Keratinocyte (primary cell): Measurements from ENCODE around the gene NEU4. TPM values are rescaled to one million over a fixed set of nuclear protein-coding genes. Genes with fewer than 3 reads are reported as not detected.
A peak's percentile ranks its signal among the peaks of the same experiment; 100 is the strongest.

ENCODE experiments used
- DNase-seq: peaks from one replicate; pipeline ENCODE4 v3.0.0-alpha.2; 2011; ENCODE audit warnings: low read depth, missing footprints, low spot score
- FAIRE-seq: peaks from 2 replicates; lab custom pipeline; 2011; peaks lifted over from hg19 to GRCh38; lab: Jason Lieb, UNC
- H2AFZ ChIP-seq: 2 replicates; pipeline ENCODE4 v1.6.0; 2012; ENCODE audit warnings: low read length, control low read depth, inconsistent platforms; ENCODE audit not compliant: control insufficient read depth
- H3K27ac ChIP-seq: 2 replicates; pipeline ENCODE4 v1.5.1; 2011; ENCODE audit warnings: low read length; ENCODE audit not compliant: control insufficient read depth, insufficient read depth
- H3K27me3 ChIP-seq: 3 replicates; pipeline ENCODE4 v1.6.0; 2011; ENCODE audit warnings: low read length; ENCODE audit not compliant: control insufficient read depth, insufficient read depth; ENCODE audit errors: extremely low read depth
- H3K36me3 ChIP-seq, 2 experiments: 2 replicates in 1 of 2; 3 replicates in 1 of 2; pipeline ENCODE4 v1.5.1; 2011; ENCODE audit warnings: low read length in 2 of 2, mild to moderate bottlenecking in 1 of 2; ENCODE audit not compliant: control insufficient read depth in 2 of 2, insufficient read depth in 2 of 2; ENCODE audit errors: extremely low read depth in 1 of 2
- H3K4me1 ChIP-seq: 3 replicates; pipeline ENCODE4 v1.5.1; 2011; ENCODE audit warnings: low read length; ENCODE audit not compliant: control insufficient read depth, insufficient read depth; ENCODE audit errors: extremely low read depth
- H3K4me2 ChIP-seq: 3 replicates; pipeline ENCODE4 v1.6.0; 2011; ENCODE audit warnings: low read depth, low read length; ENCODE audit not compliant: control insufficient read depth, insufficient read depth; ENCODE audit errors: extremely low read depth
- H3K4me3 ChIP-seq, 3 experiments: fragments of 200-600 bp in 1 of 3; sonication (generic) in 1 of 3; 2 replicates in 2 of 3; 3 replicates in 1 of 3; pipeline ENCODE4 v1.5.1; 2011 to 2016; ENCODE audit warnings: low read length in 3 of 3, mild to moderate bottlenecking in 3 of 3, control low read depth in 2 of 3, inconsistent platforms in 1 of 3, low read depth in 1 of 3, mixed read lengths in 1 of 3, mixed run types in 1 of 3, moderate library complexity in 1 of 3; ENCODE audit not compliant: control insufficient read depth in 2 of 3, insufficient read depth in 2 of 3; ENCODE audit errors: extremely low read depth in 1 of 3
- H3K79me2 ChIP-seq: 2 replicates; pipeline ENCODE4 v1.6.0; 2012; ENCODE audit warnings: low read length; ENCODE audit not compliant: control insufficient read depth, insufficient read depth
- H3K9ac ChIP-seq: 3 replicates; pipeline ENCODE4 v1.6.0; 2011; ENCODE audit warnings: low read length; ENCODE audit not compliant: control insufficient read depth, insufficient read depth; ENCODE audit errors: extremely low read depth
- H3K9me1 ChIP-seq: 3 replicates; pipeline ENCODE4 v1.6.0; 2011; ENCODE audit warnings: low read length; ENCODE audit not compliant: control insufficient read depth, insufficient read depth; ENCODE audit errors: extremely low read depth
- H3K9me3 ChIP-seq: 2 replicates; pipeline ENCODE4 v1.5.1; 2012; ENCODE audit warnings: low read depth, low read length; ENCODE audit not compliant: control insufficient read depth
- H4K20me1 ChIP-seq: 3 replicates; pipeline ENCODE4 v1.6.0; 2011; ENCODE audit warnings: low read length; ENCODE audit not compliant: control insufficient read depth, insufficient read depth; ENCODE audit errors: extremely low read depth
- EZH2 ChIP-seq: IDR thresholded peaks from one replicate; pipeline ENCODE4 v1.6.1; 2012; ENCODE audit warnings: inconsistent platforms, mild to moderate bottlenecking, low read length, moderate library complexity
- dilution Hi-C: fragments of 300-500 bp; cut with MboI; formaldehyde crosslinking; loops from one replicate; pipeline ENCODE4 v1.7.0; 2020; ENCODE audit warnings: low sequenced_read_pairs; ENCODE audit not compliant: extremely low pct_ligation_motif_present
- polyA plus RNA-seq, 5 experiments: library from polyadenylated mRNA; depleted of rRNA in 3 of 5; stranded (reverse) in 3 of 5; stranded (forward) in 1 of 5; unstranded in 1 of 5; fragments of >200 nt; gene quantifications; 1 replicate in 1 of 5; 2 replicates in 3 of 5; 3 replicates in 1 of 5; pipeline versions ENCODE4 v1.2.1 to v1.2.3, GENCODE V29; 2011 to 2012; ENCODE audit warnings: missing spikeins in 2 of 5, low read depth in 1 of 5, low replicate concordance in 1 of 5
- TF ChIP-seq, protein P1 (sequence below), 3 experiments: IDR thresholded peaks in 1 of 3; conservative IDR thresholded peaks in 1 of 3; optimal IDR thresholded peaks in 1 of 3; 2 replicates in 2 of 3; 3 replicates in 1 of 3; pipeline versions ENCODE3 to v1.5.1; 2011; ENCODE audit warnings: low read length in 3 of 3, mild to moderate bottlenecking in 3 of 3, moderate library complexity in 2 of 3, control low read depth in 1 of 3, inconsistent platforms in 1 of 3; ENCODE audit not compliant: insufficient read depth in 2 of 3; ENCODE audit errors: extremely low read depth in 1 of 3

NEU4 gene
- polyA plus RNA-seq, 1 donor (not counting 4 experiments of a cell fraction or from before 2014, with no cell fraction given), result not detected

DNA sequence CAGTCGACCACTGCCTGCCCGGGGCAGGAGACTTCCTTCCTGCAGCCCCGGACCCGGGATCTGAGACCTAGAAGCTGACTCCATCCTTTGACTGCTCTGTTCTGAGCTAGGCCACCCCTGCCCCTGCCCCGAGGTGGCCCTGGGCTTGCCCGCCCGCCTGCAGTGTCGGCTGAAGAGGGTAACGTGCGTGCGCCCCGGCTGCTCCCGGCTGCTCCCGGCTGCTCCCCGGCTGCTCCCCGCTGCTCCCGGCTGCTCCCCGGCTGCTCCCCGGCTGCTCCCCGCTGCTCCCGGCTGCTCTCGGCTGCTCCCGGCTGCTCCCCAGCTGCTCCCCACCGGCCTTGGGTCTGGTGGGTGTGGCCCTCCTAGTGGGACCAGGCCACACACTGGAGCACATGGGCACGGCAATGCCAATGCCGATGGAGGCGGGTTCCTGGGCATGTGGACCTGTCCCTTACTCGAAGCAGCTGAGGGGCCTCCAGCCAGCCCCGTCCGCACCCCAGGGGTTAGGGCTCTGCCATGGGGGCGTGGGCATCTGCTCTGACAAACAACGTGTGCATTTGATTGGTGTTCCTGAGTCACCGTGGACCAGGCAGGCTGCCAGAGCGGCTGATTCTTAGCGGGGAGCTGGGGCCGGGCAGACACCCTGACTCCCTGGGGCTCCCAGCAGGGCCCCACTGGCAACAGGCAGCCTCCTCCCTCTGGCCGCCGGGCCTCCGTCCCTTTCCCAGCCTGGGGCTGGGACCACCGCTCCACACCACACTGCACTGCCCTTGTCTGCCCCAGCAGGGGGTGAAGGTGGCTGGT, 34.4 kb upstream of the NEU4 start:
- H3K4me1 ChIP-seq, result peaks cover 13% of the 10 kb centered on the region
- H3K27me3 ChIP-seq, result peaks cover 52% of the 10 kb centered on the region
- FAIRE-seq (no peak), DNase-seq (peak; percentile 17)
- no peaks in the 10 kb centered on the region for H4K20me1 ChIP-seq
- no peak overlapping the region for H3K9ac ChIP-seq
- no peaks in the 10 kb centered on the region for H3K9me1 ChIP-seq
- no peak overlapping the region for H3K4me3 ChIP-seq
- dilution Hi-C loops, result no loop called here
- no peaks in the 10 kb centered on the region for H3K9me3 ChIP-seq
- H3K36me3 ChIP-seq, result no peaks in the 10 kb centered on the region
- H3K4me2 ChIP-seq, result peak overlapping the region; percentile 32
- TF ChIP-seq EZH2, result no peak
- TF ChIP-seq, protein P1, sequence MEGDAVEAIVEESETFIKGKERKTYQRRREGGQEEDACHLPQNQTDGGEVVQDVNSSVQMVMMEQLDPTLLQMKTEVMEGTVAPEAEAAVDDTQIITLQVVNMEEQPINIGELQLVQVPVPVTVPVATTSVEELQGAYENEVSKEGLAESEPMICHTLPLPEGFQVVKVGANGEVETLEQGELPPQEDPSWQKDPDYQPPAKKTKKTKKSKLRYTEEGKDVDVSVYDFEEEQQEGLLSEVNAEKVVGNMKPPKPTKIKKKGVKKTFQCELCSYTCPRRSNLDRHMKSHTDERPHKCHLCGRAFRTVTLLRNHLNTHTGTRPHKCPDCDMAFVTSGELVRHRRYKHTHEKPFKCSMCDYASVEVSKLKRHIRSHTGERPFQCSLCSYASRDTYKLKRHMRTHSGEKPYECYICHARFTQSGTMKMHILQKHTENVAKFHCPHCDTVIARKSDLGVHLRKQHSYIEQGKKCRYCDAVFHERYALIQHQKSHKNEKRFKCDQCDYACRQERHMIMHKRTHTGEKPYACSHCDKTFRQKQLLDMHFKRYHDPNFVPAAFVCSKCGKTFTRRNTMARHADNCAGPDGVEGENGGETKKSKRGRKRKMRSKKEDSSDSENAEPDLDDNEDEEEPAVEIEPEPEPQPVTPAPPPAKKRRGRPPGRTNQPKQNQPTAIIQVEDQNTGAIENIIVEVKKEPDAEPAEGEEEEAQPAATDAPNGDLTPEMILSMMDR (optimal IDR thresholded peaks at IDR 0.05 in 1 of 3, IDR thresholded peaks at IDR 0.05 in 1 of 3, conservative IDR thresholded peaks at IDR 0.05 in 1 of 3; ENCODE audit: extremely low read depth in 1 of 3, insufficient read depth in 2 of 3, low read length in 3 of 3), result no peak
- H3K27ac ChIP-seq, result no peak overlapping the region
- H3K79me2 ChIP-seq, result no peaks in the 10 kb centered on the region
- H2AFZ ChIP-seq, result no peak overlapping the region

DNA sequence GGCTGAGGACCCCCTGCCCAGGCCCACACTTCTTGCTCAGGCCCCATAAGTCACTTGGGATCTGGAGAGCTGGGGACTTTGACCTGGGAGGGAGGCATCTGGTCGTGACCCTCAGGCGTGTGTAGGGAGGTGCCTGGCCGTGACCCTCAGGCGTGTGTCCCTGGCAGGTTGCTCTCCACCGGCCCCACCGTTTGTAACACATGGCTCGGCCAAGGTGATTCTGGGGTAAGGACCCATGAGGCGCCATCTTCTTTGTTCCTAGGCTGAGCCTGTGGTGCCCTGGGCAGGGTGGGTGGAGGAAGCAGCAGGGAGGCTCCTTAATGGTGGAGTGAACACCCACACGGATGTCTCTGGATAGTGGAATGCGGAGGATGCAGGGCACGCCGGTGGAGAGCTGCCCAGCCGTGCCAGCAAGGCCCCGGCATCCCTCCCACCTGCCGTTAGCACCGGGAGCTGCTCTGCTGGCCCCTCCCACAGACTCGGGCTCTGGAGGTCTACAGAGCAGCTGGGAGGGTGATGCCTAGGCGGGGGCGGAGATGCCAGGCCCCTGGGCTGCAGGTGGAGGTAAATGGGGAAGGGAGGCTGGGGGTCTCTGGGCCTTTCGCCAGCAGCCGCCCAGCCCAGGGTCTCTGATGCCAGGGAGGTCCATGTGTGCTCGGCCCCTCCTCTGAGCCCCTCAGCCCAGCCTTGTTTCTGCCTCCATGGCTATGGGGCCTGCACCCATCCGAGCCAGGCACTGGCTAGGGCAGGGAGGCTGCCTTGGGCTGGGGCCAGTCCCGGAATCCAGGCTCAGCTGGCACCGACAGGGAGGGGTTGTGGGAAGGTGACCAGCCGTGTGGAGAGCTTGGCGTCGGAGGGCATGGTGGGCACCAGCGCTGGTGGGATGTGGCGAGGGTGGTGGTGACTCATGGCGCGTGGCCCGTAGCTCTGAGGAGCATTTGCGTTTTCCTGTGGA, 33.5 kb upstream of the NEU4 start:
- no peak overlapping the region for H3K27ac ChIP-seq
- H3K9me3 ChIP-seq, result no peaks in the 10 kb centered on the region
- H3K4me1 ChIP-seq, result peaks cover 13% of the 10 kb centered on the region
- H3K79me2 ChIP-seq, result no peaks in the 10 kb centered on the region
- no peaks in the 10 kb centered on the region for H4K20me1 ChIP-seq
- no peaks in the 10 kb centered on the region for H3K36me3 ChIP-seq
- FAIRE-seq (no peak), DNase-seq (no peak)
- H3K9me1 ChIP-seq, result no peaks in the 10 kb centered on the region
- no peak overlapping the region for H2AFZ ChIP-seq
- peaks cover 52% of the 10 kb centered on the region for H3K27me3 ChIP-seq
- H3K4me3 ChIP-seq, result no peak overlapping the region
- H3K9ac ChIP-seq, result no peak overlapping the region
- TF ChIP-seq, protein P1 (optimal IDR thresholded peaks at IDR 0.05 in 1 of 3, IDR thresholded peaks at IDR 0.05 in 1 of 3, conservative IDR thresholded peaks at IDR 0.05 in 1 of 3; ENCODE audit: extremely low read depth in 1 of 3, insufficient read depth in 2 of 3, low read length in 3 of 3), result no peak
- peak; percentile 48 for TF ChIP-seq EZH2
- dilution Hi-C loops, result no loop called here
- H3K4me2 ChIP-seq, result no peak overlapping the region
